Esophagus squamous epithelium (tissue), 5 donors: ENCODE results near the gene RAB11FIP3. TPM values are rescaled to one million over a fixed set of nuclear protein-coding genes. Genes with fewer than 3 reads are reported as not detected.

ENCODE experiments used
- DNase-seq: peaks from one replicate; lab custom pipeline; 2025; lab: John Stamatoyannopoulos, UW
- H3K27ac ChIP-seq, 4 donors: fragments of 200-600 bp; sonication (generic); one replicate each; pipeline ENCODE4 v1.5.1; 2016 to 2019; ENCODE audit warnings: mild to moderate bottlenecking in 1 of 4
- H3K27me3 ChIP-seq, 4 donors: fragments of 200-600 bp; sonication (generic); 1 replicate in 3 of 4; 2 replicates in 1 of 4; pipeline versions ENCODE4 v1.5.1 to v1.6.0; 2017 to 2021; ENCODE audit warnings: antibody characterized with exemption in 1 of 4
- H3K36me3 ChIP-seq, 3 donors: fragments of 200-600 bp; sonication (generic); one replicate each; pipeline ENCODE4 v1.5.1; 2016 to 2019
- H3K4me1 ChIP-seq, 3 donors: fragments of 200-600 bp; sonication (generic); one replicate each; pipeline ENCODE4 v1.5.1; 2017 to 2019
- H3K4me3 ChIP-seq, 4 donors: fragments of 200-600 bp; sonication (generic); 1 replicate in 3 of 4; 2 replicates in 1 of 4; pipeline ENCODE4 v1.5.1; 2016 to 2019; ENCODE audit warnings: mild to moderate bottlenecking in 2 of 4, moderate library complexity in 1 of 4
- H3K9me3 ChIP-seq, 3 donors: fragments of 200-600 bp; sonication (generic); one replicate each; pipeline ENCODE4 v1.5.1; 2016 to 2019
- POLR2A ChIP-seq, 4 donors: fragments of 450-650 bp; IDR thresholded peaks; one replicate each; pipeline ENCODE4 v1.6.1; 2017; ENCODE audit warnings: antibody characterized with exemption in 4 of 4, mild to moderate bottlenecking in 4 of 4, moderate library complexity in 3 of 4
- WGBS, 2 donors: methylation state at CpG; one replicate each; pipeline ENCODE4 v1.1.5; 2018; 5-methylcytosine and 5-hydroxymethylcytosine counted together
- intact Hi-C: fragments of 100-400 bp; cut with DNase I; formaldehyde crosslinking; loops from one replicate; pipeline ENCODE4 v1.15.0; 2022
- total RNA-seq, 4 donors: library from RNA; depleted of rRNA; stranded (reverse); fragments of >200 nt; gene quantifications; one replicate each; pipeline ENCODE4 v1.1.0, GENCODE V29; 2016
- TF ChIP-seq, protein P1 (sequence below), 6 experiments: fragments of 450-650 bp in 4 of 6; fragments of 200-600 bp in 2 of 6; sonication (generic) in 2 of 6; IDR thresholded peaks; one replicate each; pipeline ENCODE4 v1.5.1; 2016 to 2019; ENCODE audit warnings: antibody characterized with exemption in 6 of 6, mild to moderate bottlenecking in 4 of 6, moderate library complexity in 4 of 6
- donor health status: DM: yes; HTN: yes; CAD: no.

Gene RAB11FIP3
- total RNA-seq, 4 donors from 2014 or later = 8.0 to 25.6 (median 10.1) TPM

DNA sequence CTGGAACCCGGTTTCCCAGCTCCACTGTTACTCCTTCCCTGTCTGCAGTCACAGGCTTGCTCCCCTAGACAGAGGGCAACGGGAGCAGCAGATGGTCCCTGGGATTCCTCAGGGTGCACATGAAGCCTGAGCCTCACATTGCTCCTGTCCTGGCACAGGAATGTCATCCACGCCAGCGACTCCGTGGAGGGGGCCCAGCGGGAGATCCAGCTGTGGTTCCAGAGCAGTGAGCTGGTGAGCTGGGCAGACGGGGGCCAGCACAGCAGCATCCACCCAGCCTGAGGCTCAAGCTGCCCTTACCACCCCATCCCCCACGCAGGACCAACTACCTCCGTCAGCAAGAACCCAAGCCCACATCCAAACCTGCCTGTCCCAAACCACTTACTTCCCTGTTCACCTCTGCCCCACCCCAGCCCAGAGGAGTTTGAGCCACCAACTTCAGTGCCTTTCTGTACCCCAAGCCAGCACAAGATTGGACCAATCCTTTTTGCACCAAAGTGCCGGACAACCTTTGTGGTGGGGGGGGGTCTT is 25.3 kb upstream of the RAB11FIP3 start:
- no peak for TF ChIP-seq POLR2A (IDR thresholded peaks at IDR 0.05)
- TF ChIP-seq, protein P1, sequence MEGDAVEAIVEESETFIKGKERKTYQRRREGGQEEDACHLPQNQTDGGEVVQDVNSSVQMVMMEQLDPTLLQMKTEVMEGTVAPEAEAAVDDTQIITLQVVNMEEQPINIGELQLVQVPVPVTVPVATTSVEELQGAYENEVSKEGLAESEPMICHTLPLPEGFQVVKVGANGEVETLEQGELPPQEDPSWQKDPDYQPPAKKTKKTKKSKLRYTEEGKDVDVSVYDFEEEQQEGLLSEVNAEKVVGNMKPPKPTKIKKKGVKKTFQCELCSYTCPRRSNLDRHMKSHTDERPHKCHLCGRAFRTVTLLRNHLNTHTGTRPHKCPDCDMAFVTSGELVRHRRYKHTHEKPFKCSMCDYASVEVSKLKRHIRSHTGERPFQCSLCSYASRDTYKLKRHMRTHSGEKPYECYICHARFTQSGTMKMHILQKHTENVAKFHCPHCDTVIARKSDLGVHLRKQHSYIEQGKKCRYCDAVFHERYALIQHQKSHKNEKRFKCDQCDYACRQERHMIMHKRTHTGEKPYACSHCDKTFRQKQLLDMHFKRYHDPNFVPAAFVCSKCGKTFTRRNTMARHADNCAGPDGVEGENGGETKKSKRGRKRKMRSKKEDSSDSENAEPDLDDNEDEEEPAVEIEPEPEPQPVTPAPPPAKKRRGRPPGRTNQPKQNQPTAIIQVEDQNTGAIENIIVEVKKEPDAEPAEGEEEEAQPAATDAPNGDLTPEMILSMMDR (IDR thresholded peaks at IDR 0.05) = no peak
- peaks cover 11 to 58% (median 12%) of the 10 kb centered on the region in 3 donors for H3K4me1 ChIP-seq
- 54 to 67% methylated on average over 3 to 5 of the region's 10 CpGs for WGBS, 2 donors
- intact Hi-C loops = no loop called here
- DNase-seq = no peak
- H3K27me3 ChIP-seq = no peaks in the 10 kb centered on the region
- no peaks in the 10 kb centered on the region for H3K9me3 ChIP-seq
- H3K4me3 ChIP-seq = peak overlapping the region in 3 of 4 donors; percentile 82 to 98 (median 85)
- no peaks in the 10 kb centered on the region for H3K36me3 ChIP-seq
- H3K27ac ChIP-seq = peak overlapping the region; percentile 78 to 97 (median 92)

DNA sequence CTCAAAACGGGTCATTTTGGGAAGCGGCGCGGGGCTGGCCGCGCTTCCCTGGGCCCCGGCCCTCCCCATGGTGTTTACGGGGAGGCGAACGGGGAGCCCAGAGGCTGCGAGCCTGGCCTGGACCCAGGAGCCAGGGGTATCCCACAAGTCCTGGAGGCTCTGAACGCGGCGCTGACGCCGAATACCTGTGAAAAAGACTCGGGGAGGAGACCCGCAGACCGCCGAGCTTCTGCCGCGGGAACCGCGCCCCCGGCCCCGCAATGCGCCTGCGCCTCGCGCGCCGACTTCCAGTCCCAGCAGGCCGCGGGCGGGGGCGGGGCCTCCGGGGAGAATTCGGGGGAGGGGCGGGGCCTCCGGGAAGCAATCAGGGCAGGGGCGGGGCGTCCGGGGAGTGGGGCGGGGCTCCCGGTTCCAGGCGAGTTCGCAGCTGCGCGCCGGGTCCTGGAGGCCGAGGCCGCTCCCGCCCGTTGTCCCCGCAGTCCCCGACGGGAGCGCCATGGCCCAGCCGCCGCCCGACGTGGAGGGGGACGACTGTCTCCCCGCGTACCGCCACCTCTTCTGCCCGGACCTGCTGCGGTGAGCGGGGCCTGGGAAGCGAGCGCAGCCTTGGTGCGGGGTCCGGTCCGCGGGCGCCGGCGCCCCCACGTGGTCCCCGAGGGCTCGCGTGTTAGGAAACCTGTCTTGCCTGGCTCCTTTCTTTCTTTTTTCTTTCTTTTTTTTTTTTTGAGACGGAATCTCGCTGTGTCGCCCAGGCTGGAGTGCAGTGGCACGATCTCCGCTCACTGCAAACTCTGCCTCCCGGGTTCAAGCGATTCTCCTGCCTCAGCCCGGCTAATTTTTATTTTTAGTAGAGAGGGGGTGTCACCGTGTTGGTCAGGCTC is 23.7 kb upstream of the RAB11FIP3 start, which contains the start of gene DECR2:
Gene DECR2, plus strand, starts transcription at position 418 of the 881 bp plus-strand sequence. Its CDS starts 79 bp downstream, at position 497.
- Histone ChIP-seq H3K4me1 (peaks cover 11 to 48% (median 12%) of the 10 kb centered on the region in 3 donors), H3K36me3 (no peaks in the 10 kb centered on the region), H3K27ac (peak within 1 kb of the TSS; percentile 91 to 97 (median 94)), H3K27me3 (no peaks in the 10 kb centered on the region), H3K9me3 (no peaks in the 10 kb centered on the region), H3K4me3 (peak within 1 kb of the TSS; percentile 82 to 98 (median 85))
- DNase-seq = peak; percentile 86
- 0 to 2% methylated on average over 10 to 22 of the region's 91 CpGs for WGBS, 2 donors
- TF ChIP-seq, protein P1 (IDR thresholded peaks at IDR 0.05) = peak in 5 of 6 experiments; percentile 11 to 51 (median 36)
- TF ChIP-seq POLR2A (IDR thresholded peaks at IDR 0.05) = peak in 2 of 4 donors; percentile 77 to 94
- intact Hi-C loops = no loop called here

DNA sequence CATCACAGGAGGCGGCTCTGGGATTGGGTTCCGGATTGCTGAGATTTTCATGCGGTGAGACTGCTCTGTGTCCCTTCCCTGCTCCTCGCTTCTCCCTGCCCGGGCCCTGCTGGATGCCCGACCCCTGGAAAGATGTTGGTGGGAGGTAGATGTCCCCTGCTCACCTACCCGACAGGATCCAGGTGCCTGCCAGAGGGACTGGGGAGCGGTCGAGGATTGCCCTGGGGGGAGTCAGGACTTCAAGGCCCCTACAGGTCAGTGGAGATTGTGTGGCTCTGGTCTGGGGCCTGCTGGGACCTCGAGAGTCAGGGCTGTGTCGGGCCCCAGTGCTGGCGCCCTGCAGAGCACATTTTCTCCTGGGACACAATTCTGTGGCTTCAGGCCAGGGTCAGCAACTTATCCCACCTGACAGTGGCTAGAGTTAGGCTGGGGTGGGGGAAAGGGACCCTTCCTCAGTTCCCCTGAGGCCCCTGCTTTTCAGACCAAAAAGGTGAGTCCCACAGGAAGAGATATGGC is 20.4 kb upstream of the RAB11FIP3 start:
- Histone ChIP-seq H3K4me1 (peaks cover 11 to 24% (median 12%) of the 10 kb centered on the region in 3 donors), H3K27ac (no peak overlapping the region), H3K36me3 (peaks cover 0 to 21% (median 0%) of the 10 kb centered on the region in 3 donors), H3K9me3 (no peaks in the 10 kb centered on the region), H3K27me3 (no peaks in the 10 kb centered on the region), H3K4me3 (no peak overlapping the region)
- TF ChIP-seq, protein P1 (IDR thresholded peaks at IDR 0.05) = no peak
- 90 to 100% methylated on average over 1 to 5 of the region's 12 CpGs for WGBS, 2 donors
- DNase-seq = no peak
- intact Hi-C loops = no loop called here

GRCh38 chr16:405548-406506 is 19.6 kb upstream of the RAB11FIP3 start:
- intact Hi-C loops = no loop called here
- Histone ChIP-seq H3K4me1 (peaks cover 5 to 16% (median 5%) of the 10 kb centered on the region in 3 donors), H3K27me3 (no peaks in the 10 kb centered on the region), H3K36me3 (peaks cover 0 to 29% (median 0%) of the 10 kb centered on the region in 3 donors), H3K9me3 (no peaks in the 10 kb centered on the region), H3K4me3 (no peak overlapping the region), H3K27ac (no peak overlapping the region)
- 84 to 89% methylated on average over 11 to 12 of the region's 27 CpGs for WGBS, 2 donors
- no peak for TF ChIP-seq POLR2A (IDR thresholded peaks at IDR 0.05)
- TF ChIP-seq, protein P1 (IDR thresholded peaks at IDR 0.05) = no peak
- no peak for DNase-seq
